HuH-7 (cell line): Measurements from ENCODE around the gene TH.

Experiments used
- DNase-seq: peaks from one replicate; pipeline ENCODE4 v3.0.0; 2011; ENCODE audit warnings: low spot score

Gene TH

GRCh38 chr11:2142300-2142759 is 29.3 kb downstream of the TH start:
- DNase-seq, result no peak

DNA sequence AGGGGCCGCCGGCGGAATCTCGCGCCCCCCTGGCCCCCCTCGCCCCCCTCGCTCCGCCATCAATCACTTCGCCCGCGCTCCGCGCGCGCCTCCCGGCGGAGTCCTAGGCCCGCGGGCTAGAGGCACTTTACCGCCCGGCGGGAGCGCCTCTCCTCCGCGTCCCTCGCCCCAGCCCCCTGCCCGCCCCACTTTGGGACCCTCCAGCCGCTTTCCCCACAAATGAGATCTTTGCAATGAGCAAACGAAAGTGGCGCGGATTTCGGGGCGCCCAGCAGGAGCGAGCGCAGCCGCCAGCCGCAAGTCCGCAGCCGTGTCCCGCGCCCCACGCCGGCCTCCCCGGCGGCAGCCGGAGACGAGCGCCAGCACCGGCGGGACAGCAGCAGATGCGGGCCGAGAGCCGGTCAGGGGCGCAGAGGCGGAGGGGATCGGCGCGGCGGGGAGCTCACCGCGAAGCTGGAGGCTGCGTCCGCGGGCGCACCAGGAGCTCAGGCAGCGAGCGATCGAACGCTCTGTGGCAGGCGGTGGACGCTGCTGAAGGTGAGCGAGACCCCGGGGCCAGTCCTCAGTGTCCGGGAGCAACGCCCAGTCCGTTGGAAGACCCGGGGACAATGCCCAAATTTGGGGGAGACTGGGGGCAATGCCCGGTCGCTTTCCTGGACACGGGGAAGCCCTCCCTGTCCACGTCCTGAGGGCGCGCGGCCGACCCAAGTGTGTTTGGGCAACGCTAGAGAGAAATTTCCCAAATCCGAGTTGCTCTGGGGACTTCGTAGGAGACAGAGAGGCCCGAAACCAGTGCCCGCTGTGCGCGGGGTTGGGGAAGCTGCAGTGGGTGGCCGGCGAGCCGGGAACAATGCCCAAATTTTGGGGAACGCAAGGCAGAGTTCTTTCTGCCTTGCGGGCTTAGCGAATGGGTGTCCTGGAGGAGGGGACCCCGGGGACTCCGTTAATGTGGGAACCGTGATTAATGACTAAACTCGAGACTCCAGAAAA is 30.9 kb downstream of the TH start:
- DNase-seq, result no peak

DNA sequence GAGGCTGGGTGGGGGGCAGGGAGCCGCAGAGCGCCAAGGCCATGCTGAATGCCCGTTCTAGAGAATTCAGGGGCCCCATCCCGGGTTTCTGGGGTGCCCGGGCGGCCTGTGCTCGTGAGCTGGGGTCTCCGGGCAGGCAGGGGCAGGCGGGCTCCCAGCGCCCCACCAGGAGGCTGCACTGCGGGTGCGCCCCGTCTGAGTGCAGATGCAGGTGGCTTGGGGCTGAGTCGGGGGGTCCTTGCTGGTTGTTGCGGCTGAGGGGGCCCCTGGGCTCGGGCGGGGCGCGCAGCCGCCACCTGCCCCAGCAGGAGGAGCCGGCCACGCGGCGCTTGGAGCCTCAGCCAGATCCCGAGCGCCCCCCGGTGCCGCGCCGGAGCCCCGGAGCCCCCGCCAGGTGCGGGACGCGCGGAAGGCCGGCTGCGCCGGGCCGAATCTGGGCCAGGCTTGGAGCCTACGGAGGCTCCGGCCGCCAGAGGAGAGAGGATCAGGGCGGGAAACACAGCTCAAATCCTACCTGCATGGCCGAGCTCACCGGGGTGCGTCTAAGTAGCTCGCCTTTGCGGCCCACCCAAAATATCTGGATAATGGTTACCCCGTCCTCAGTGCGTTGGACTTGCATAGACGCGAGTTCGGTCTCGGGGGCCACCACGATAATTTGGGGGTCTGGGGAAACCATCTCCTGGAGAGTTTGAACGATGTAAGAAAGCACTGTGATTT is 31.8 kb downstream of the TH start:
- DNase-seq, result no peak

DNA sequence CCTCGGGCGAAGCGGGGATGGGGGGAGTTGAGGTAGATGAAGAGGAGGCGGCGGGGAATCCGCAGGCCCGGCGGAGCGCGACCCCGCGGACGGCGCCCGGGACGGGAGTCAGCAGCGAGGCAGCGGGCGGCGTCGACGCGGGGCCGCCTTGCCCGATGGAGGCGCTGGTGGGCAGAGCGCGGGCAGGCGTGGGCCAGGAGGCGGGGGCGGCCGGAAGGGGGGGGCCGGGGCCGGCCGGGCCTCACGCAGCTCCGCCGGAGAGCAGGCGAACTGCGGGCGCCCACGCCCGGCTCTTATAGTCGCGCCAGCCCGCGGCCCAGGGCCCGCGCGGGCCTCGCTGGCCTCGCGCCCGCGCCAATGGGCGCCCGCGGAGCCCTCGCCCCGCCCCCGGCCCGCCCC is 32.5 kb downstream of the TH start, which contains the start of gene IGF2:
Gene IGF2, minus strand, starts transcription at position 267 of the 399 bp plus-strand sequence. CDS start 3,866 bp downstream, outside the sequence.
- peak; percentile 75 for DNase-seq

DNA sequence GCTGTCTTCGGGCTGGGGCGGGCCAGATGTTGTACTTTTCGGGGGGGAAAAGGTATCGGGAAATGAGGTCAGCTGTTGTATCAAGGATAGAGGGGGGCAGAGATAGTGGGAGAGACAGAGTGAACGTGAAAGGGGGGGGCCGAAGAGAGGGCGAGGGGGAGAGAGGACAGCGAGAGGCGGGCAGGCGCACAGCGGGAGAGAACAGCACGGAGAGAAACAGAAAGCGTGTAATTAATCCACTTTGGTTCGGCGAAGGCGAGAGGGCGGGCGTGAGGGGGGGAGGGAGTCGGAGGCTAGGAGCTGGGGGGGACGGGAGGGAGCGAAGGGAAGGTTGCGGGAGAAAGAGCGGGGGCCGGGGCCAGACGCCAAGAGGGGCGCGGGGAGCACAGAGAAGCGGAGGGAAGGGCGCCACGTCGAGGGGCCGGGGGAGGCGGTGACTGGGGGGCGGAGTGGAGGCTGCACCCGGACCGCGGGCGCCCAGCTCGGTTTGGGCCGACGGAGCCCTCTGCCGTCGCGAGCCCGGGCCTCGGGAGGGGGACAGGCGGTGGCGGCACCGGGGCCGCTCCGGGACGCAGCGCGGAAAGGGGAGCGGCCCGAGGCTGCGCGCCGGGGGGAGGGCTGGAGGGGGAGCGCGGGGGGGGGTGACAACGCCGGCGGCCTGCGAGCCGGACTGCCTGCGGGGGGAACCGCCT is 33.0 kb downstream of the TH start:
- no peak for DNase-seq

- peak; percentile 57 for DNase-seq
These were observed 33.6 kb downstream of the TH start for GRCh38 chr11:2138068-2138430.

DNA sequence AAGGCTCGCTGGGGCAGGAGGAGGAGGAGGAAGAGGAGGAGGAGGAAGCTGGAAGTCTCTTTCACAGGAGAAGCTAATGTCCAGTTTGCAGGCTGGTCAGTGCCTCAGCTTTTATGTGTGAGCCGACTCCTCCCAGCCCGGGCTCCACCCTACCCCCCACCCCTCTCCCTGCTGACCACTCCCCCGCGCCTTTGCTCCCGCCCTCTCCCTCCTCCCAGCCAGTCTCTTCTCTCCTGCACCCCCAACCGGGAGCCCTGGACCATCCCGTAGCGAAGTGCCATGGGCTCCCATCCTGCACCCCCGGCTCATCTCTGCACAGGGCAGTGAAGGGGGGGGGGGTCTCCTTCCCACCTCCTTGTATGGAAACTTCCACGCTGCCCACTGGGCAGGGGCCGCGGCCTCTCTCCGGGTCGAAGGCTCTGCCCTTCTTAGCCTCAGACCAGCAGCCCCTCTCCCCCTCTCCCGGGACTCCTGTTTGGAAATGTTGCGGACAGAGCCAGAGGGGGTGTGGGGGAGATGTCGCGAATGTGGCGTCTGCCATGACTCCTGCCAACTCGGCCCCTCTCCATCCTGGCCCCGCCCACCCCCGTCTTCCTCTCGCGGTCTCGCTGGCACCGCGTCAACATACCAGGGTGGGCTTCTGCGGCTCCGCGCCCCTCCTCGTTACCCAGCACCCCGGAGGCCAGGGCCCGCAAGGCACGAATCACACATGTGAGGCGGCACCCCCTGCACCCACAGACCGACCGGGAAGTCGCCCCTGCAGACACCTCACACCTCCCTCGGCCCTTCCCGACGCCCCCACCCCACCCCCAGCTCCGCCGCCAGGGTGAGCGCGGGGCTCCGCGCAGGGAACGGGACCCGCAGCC is 34.2 kb downstream of the TH start:
- DNase-seq, result peak; percentile 99

GRCh38 chr11:2136952-2137201 is 34.7 kb downstream of the TH start:
- DNase-seq, result no peak

DNA sequence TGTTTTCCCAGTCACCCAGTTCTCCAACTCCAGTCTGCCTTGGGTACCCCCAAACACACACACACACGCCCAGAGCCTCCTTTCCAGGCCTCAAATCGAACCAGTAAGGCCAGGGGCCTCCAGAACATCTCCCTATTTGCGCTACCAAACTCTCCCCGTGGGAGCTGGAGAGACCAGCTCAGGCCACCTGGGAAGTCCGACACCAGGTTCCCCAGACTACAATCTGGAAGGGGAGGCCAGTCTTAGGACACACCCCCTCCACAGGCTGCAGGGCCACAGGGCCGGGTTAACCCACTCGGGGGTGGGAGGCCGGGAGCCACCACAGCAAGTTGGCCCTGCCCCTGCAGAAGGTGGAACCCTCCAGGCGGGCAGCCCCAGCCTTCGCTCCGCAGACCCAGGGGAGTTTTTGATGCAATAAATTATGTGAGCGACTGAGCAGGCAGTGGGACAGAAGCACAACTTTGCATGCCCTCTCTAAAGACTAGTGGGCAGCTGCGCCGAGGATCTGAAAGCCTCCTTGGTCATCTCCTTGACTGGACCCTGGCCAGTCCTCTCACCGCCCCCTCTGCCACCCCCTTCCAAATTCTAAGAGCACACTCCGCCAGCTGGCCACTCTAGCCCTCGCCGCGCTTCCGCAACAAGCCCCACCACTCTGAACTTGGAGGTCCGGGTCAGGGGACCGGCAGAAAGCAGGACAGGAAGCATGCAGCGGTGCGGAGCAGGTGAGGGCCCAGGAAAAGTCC is 35.2 kb downstream of the TH start:
- DNase-seq, result no peak

- DNase-seq, result no peak
These were observed 35.9 kb downstream of the TH start for GRCh38 chr11:2135648-2136201.

DNA sequence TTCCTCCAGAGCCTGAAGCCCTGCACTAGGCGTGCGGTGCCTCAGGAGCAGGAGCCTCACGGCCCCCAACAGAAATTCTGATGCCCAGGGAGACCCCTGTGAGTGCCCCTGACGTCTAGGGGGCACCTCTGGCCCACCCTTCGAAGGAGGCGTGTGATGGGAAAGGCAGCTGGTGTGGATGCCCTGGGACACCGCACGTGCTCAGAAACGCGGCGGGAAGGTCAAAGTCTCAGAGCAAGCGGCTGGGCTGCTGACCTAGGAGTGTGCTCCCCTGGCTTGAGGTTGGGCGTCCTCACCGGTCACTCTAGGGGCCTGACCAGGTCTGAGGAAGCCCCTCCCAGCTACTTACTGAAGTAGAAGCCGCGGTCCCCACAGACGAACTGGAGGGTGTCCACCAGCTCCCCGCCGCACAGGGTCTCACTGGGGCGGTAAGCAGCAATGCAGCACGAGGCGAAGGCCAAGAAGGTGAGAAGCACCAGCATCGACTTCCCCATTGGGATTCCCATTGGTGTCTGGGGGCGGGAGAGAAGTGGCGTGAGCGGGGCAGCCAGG is 36.5 kb downstream of the TH start:
- no peak for DNase-seq

DNA sequence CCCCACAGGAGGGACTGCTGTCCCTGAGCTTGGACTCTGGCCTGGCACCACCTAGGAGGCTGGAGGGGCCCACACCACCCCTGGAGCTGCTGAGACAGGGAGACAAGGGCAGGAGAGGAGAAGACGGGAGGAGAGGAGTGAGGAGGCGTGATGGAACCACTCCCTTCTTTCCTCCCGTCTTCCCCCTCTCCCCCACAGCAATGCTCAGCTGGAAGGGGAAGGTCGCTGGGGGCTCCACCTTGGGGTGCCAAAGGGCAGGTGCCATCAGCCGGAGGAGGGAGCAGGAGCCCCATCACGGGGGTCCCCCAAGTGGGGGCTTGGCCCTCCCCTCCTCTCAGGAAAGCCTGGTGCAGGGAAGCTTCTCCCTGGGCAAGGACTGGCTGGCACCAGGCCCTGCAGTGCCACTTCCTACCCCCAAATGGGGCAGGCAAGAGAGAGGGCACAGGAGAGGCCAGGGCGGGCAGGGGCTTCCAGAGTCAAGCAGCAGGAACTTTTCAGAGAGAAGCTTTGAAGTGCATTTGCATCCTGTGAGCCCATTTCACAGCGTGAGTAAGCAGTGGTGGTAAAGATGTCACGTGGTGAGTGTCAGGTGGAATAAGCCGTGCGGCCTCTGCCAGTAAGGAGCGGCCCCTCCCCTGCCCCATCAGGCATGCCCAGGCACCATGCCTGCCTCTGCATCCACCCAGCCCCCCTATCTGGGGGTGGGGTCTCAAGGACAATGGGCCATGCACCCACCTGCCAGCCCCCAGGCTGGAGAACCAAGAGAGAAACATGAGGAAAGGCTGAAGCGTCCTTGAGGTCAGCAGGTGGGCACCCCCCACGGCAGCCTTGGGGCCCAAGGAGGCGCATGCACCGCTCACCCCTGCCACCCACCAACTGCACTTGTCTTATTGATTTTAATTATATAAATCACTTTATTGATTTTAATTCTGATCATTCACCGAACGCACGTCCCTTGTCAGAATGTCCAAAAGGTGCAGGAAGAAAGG is 37.3 kb downstream of the TH start:
- no peak for DNase-seq

DNA sequence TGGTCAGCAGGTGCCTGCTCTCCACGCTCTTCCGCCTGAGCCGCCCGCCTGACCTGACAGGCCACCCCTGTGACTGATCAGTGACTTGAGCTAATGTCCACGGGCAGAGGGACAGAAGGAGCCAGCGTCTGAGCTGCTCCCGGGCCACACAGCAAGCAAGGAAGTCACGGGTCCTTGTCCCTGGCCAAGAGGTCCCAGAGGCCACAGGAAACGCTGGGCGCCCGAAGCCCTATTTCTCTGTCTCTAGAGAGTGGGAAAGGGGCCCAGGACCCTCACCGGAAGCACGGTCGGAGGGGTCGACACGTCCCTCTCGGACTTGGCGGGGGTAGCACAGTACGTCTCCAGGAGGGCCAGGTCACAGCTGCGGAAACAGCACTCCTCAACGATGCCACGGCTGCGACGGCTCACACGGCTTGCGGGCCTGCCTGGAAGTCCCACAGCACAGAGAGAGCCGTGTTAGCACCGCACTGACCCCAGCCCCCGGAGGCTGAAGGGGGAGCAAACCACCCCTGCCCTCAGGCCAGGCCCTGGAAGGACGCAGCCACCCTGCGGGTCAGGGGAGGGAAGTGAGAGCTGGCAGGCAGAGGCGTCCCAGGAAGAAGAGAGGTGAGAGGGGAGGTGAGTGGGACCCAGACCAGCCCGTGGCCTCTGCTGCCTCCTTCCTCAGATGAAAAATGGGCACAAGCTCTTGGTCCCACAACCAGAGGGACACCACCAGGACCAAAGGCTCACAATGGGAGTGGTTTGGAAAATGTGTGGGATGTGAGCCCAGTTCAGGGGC is 38.2 kb downstream of the TH start:
- no peak for DNase-seq

- no peak for DNase-seq
These were observed 38.8 kb downstream of the TH start for GRCh38 chr11:2132874-2133240.

DNA sequence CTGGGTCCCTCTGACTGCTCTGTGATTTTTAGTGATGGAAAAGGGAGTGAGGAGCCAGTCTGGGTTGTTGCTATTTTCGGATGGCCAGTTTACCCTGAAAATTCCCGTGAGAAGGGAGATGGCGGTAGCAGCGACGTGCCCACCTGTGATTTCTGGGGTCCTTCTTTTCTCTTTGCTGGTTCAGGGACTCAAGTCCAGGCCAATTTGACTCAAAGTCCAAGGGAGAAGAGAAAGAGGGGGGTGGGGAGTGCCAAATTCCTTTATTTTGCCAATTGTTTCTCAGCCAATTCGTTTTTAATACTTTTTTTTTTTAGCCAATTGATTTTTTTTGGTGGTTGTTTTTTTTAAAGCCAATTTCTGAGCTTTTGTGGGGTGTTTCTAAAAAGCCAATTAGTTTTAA is 39.4 kb downstream of the TH start:
- no peak for DNase-seq

DNA sequence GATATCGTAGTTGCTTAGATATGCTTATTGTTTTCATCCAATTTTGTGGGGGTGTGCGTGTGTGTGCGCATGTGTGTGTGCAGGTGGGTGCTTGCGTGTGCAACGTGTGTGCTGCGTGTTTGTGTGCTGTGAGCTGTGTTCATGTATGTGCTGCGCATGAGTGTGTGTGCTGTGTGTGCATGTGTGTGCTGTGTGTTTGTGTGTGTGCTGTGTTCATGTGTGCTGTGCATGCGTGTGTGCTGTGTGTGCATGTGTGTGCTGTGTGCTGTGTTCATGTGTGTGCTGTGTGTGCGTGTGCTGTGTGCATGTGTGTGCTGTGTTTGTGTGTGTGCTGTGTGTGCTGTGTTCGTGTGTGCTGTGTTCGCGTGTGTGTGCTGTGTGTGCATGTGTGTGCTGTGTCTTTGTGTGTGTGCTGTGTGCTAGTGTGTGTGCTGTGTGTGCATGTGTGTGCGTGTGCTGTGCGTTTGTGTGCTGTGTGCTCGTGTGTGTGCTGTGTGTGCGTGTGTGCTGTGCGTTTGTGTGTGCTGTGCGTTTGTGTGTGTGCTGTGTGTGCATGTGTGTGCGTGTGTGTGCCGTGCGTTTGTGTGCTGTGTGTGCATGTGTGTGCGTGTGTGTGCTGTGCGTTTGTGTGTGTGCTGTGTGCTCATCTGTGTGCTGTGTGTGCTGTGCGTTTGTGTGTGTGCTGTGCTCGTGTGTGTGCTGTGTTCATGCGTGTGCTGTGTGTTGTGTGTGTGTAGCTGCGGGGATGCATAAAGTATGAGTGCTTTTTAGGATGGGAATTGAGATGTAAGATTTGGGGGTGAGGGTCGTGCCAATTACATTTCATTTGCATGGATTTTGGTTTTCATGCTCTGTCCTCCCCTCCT is 40.0 kb downstream of the TH start:
- DNase-seq, result no peak

DNA sequence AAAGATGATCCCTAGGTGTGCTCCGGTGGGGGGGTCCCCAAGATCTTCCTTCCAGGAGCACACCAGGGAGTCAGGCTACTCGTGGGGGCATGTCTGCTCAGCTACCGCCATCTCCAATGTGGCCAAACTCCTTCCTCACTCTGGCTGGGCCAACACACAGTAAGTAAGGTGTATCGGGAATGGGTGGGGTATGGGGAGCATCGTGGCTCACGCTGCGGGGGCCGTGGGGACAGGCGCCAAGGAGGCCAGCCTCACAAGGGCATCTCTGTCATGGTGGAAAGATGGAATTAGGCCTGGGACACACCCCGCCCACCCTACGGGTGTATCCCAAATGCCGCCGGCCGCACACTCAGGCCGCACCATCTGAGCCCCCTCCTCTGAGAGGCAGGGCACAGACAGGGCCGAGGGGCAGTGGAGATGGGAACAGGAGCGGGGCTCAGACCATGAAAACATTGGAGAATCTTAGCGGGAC is 40.7 kb downstream of the TH start:
- DNase-seq, result no peak
